Ectodermal cell (in vitro differentiated cells): ENCODE measurements around the gene TSEN2.
A peak's percentile ranks its signal among the peaks of the same experiment; 100 is the strongest.
"Not testable (repeated sequence)": the region's sequence is repeated elsewhere in the genome, so short reads cannot be mapped to it uniquely, and the experiment has no call there.

Source experiments
- H3K27ac ChIP-seq: 2 replicates; pipeline ENCODE4 v1.7.0; 2013; ENCODE audit warnings: mild to moderate bottlenecking, low read depth, low read length; ENCODE audit not compliant: insufficient read depth, poor library complexity, severe bottlenecking
- H3K27me3 ChIP-seq: 2 replicates; pipeline ENCODE4 v1.7.0; 2013; ENCODE audit warnings: mild to moderate bottlenecking, low read length; ENCODE audit not compliant: insufficient read depth, control insufficient read depth, poor library complexity, severe bottlenecking
- H3K36me3 ChIP-seq: one replicate; pipeline ENCODE4 v1.7.0; 2013; ENCODE audit warnings: low read length; ENCODE audit not compliant: control insufficient read depth, insufficient read depth
- H3K4me1 ChIP-seq: one replicate; pipeline ENCODE4 v1.7.0; 2013; ENCODE audit warnings: low read length; ENCODE audit not compliant: control insufficient read depth, insufficient read depth
- H3K4me3 ChIP-seq: 2 replicates; pipeline ENCODE4 v1.7.0; 2013; ENCODE audit warnings: low read depth, low read length, control low read depth; ENCODE audit not compliant: insufficient read depth
- H3K9me3 ChIP-seq: 2 replicates; pipeline ENCODE4 v1.7.0; 2013; ENCODE audit warnings: mild to moderate bottlenecking, low read length, moderate library complexity; ENCODE audit not compliant: control insufficient read depth
- WGBS, 2 experiments: methylation state at CpG; one replicate each; pipeline ENCODE4 v1.1.7; 2013; ENCODE audit warnings: missing lambda C conversion rate in 2 of 2; 5-methylcytosine and 5-hydroxymethylcytosine counted together

The TSEN2 gene

DNA sequence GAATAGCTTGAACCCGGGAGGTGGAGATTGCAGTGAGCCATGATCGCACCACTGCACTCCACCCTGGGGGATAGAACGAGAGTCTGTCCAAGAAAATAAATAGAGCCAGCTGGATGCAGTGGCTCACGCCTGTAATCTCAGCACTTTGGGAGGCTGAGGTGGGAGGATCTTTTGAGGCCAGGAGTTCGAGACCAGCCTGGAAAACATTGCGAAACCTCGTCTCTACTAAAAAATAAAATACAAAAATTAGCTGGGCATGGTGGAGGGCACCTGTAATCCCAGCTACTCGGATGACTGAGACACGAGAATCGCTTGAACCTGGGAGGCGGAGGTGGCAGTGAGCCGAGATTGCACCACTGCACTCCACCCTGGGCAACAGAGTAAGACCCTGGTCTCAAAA lies 59.2 kb downstream of the TSEN2 start:
- 91% methylated on average over 12 of the region's 12 CpGs for whole genome bisulfite sequencing, 2 experiments
- not testable (repeated sequence) for H3K36me3 ChIP-seq, H3K4me1 ChIP-seq, H3K27me3 ChIP-seq, H3K27ac ChIP-seq, H3K9me3 ChIP-seq, H3K4me3 ChIP-seq

GRCh38 chr3:12544652-12545472 lies 60.6 kb downstream of the TSEN2 start:
- Histone ChIP-seq H3K4me3 (no peak overlapping the region), H3K4me1 (no peaks in the 10 kb centered on the region), H3K36me3 (peaks cover 4% of the 10 kb centered on the region), H3K27ac (no peak overlapping the region), H3K27me3 (no peaks in the 10 kb centered on the region), H3K9me3 (no peaks in the 10 kb centered on the region)
- WGBS, 2 experiments: 84 to 87% methylated on average over 10 to 11 of the region's 11 CpGs

DNA sequence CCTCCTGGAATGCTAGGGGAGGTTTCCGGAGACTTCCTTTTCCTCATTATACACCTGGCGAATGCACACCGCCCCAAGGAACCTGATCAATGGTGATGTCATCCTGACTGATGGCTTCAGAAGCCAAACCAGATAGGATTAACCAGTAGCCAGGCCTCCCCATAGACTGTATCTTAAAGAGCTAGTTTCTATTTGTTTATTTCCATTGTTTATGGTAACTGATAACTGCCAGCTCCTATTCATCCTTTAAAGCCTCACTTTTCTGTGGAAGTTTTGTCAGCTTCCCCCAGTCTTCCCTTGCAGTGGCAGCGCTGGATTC lies 61.2 kb downstream of the TSEN2 start, which contains the start of gene MKRN2OS:
Gene MKRN2OS, minus strand, starts transcription at position 27 of the 319 bp plus-strand sequence. CDS start 35 bp downstream, outside the sequence.
- H3K27me3 ChIP-seq: no peaks in the 10 kb centered on the region
- 69 to 77% methylated on average over 4 of the region's 4 CpGs for WGBS, 2 experiments
- H3K4me1 ChIP-seq: no peaks in the 10 kb centered on the region
- H3K9me3 ChIP-seq: no peaks in the 10 kb centered on the region
- no peaks in the 10 kb centered on the region for H3K36me3 ChIP-seq
- H3K27ac ChIP-seq: no peak within 1 kb of the TSS
- no peak within 1 kb of the TSS for H3K4me3 ChIP-seq

DNA sequence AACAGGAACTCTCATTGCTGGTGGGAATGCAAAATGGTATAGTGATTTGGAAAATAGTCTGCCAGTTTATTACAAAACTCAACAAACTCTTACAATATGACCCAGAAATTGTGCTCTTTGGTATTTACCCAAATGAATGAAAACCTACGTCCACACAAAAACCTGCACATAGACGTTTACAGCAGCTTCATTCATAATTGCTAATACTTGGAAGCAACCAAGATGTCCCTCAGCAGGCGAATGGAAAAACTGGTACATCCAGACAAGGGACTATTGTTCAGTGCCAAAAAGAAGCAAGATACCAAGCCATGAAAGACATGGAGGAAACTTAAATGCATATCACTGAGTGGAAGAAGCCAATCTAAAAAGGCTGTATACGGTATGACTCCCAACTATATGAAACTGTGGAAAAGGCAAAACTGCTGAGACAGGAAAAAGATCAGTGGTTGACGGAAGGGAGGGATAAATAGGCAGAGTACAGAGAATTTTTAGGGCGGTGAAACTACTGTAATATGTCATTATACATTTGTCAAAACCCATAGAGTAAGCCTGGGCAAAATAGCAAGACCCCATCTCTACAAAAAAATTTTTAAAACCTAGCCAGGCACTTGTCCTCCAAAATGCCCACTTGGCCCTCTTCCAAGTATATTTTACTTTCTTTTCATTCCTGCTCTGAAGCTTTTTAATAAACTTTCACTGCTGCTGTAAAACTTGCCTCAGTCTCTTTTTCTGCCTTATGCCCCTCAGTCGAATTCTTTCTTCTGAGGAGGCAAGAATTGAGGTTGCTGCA lies 65.9 kb downstream of the TSEN2 start:
- WGBS, 2 experiments: 79 to 89% methylated on average over 6 to 7 of the region's 7 CpGs
- Histone ChIP-seq H3K4me3 (no peak overlapping the region), H3K36me3 (no peaks in the 10 kb centered on the region), H3K4me1 (no peaks in the 10 kb centered on the region), H3K27me3 (no peaks in the 10 kb centered on the region), H3K9me3 (no peaks in the 10 kb centered on the region), H3K27ac (no peak overlapping the region)

DNA sequence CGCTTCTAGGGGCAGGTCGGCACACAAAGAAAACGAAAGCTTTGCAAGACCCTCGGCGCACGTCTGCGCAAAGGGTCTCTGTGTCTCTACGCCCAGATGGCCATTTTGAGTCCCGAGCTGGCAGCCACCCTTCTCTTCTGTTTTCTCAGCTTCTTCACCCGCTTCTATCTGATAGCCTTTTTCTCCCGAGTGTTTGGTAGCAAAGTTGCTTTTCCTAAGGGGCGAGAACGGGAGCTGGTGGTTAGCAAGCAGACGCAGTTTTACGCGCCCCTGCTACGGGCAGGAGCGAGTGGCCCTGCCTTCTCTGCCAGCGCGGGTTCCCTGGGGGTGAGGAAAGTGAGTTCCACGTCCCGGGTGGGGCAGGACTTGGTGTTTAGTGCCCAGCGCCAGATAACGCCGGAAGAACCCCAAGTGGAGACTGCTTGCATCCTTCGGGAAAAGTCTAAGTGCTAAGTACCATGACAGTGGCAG lies 69.7 kb downstream of the TSEN2 start:
- Histone ChIP-seq H3K27ac (no peak overlapping the region), H3K27me3 (no peaks in the 10 kb centered on the region), H3K36me3 (no peaks in the 10 kb centered on the region), H3K4me1 (peaks cover 6% of the 10 kb centered on the region), H3K9me3 (no peaks in the 10 kb centered on the region), H3K4me3 (no peak overlapping the region)
- WGBS, 2 experiments: 75 to 77% methylated on average over 26 of the region's 26 CpGs

GRCh38 chr3:12556314-12556689 lies 72.0 kb downstream of the TSEN2 start:
- Histone ChIP-seq H3K36me3 (no peaks in the 10 kb centered on the region), H3K27me3 (no peaks in the 10 kb centered on the region), H3K27ac (no peak overlapping the region), H3K4me1 (peaks cover 13% of the 10 kb centered on the region), H3K4me3 (peak overlapping the region; percentile 83), H3K9me3 (no peaks in the 10 kb centered on the region)
- 23 to 25% methylated on average over 7 of the region's 8 CpGs for WGBS, 2 experiments

DNA sequence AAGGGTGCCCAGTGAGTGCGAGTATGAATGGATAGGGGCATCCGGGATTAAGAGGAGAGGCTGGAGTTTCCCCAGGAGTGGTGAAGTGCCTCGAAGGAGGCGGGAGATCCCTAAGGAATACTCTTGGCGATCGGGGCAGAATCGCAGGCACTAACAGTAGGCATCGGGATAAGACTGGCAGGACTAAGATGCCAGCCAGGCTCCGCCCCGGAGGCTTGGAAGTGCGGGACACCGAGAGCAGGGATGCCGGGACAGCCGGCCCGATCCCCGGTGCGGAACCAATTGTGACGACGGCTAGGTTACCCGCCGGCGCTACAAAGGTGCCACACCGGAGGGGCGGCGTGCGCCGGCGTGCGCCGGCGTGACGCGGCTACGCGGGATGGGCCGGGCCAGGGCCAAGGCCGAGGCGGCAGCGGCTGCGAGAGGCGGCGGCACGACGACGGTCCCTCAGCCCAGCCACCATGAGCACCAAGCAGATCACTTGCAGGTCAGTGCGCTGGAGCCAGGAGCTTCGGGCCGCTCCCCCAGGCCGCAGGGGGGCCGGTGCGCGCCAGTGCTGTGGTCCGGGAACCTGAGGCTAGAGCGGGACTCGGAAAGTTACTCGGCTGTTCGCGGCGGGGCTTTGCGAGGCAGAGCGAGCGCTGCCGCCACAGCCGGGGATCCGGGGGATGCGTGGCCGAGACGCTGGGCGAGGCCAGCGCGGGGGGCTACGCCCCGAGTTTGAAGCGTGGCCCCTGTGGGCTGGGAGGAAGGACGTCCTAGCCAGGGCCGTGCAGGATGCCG lies 72.6 kb downstream of the TSEN2 start, which contains the start of gene MKRN2:
Gene MKRN2, plus strand, starts transcription at position 398 of the 783 bp plus-strand sequence. Its CDS starts 64 bp downstream, at position 462.
- H3K27me3 ChIP-seq: no peaks in the 10 kb centered on the region
- H3K27ac ChIP-seq: peak within 1 kb of the TSS; percentile 94
- H3K36me3 ChIP-seq: no peaks in the 10 kb centered on the region
- H3K9me3 ChIP-seq: no peaks in the 10 kb centered on the region
- H3K4me3 ChIP-seq: peak within 1 kb of the TSS; percentile 83
- WGBS, 2 experiments: 0% methylated on average over 77 of the region's 77 CpGs
- H3K4me1 ChIP-seq: peaks cover 15% of the 10 kb centered on the region

GRCh38 chr3:12557473-12558100 lies 73.3 kb downstream of the TSEN2 start:
- 4 to 6% methylated on average over 17 to 18 of the region's 18 CpGs for WGBS, 2 experiments
- Histone ChIP-seq H3K4me1 (peaks cover 22% of the 10 kb centered on the region), H3K4me3 (peak overlapping the region; percentile 83), H3K27me3 (no peaks in the 10 kb centered on the region), H3K9me3 (no peaks in the 10 kb centered on the region), H3K27ac (peak overlapping the region; percentile 94), H3K36me3 (no peaks in the 10 kb centered on the region)

DNA sequence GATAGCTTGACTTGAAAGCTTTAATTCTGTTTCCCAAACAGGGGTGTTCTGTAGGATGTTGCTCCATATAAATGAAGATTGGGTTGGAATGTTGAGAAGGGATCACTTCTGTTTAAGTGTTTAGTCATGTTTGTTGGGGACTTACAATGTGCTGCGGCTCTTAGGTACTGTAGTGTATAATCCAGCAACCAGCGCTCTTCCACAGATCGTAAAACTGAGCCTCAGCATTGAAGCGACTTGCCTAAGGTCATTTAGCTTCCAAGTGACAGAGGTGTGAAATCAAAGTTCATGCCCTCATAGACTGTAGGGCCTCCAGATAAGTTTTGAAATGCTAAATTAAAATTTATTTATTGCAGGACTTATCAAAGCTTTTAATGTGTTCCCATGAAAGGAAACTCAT lies 74.4 kb downstream of the TSEN2 start:
- no peak overlapping the region for H3K27ac ChIP-seq
- peak overlapping the region; percentile 83 for H3K4me3 ChIP-seq

More for the DNA sequence above, 74.4 kb downstream of the TSEN2 start:
- WGBS, 2 experiments: 90% methylated on average over 4 of the region's 4 CpGs
- Histone ChIP-seq H3K9me3 (no peaks in the 10 kb centered on the region), H3K4me1 (peaks cover 30% of the 10 kb centered on the region), H3K27me3 (no peaks in the 10 kb centered on the region), H3K36me3 (no peaks in the 10 kb centered on the region)
